SU-DHL-6 (cell line): ENCODE results near the gene CYP4F3.
"Not testable (repeated sequence)": the region's sequence is repeated elsewhere in the genome, so short reads cannot be mapped to it uniquely, and the experiment has no call there.

Experiments
- H2AFZ ChIP-seq: fragments of 200-600 bp; sonication (generic); 2 replicates; pipeline ENCODE4 v1.6.1; 2014; ENCODE audit warnings: low read depth, mild to moderate bottlenecking, moderate library complexity, mixed read lengths, antibody characterized with exemption, low read length; ENCODE audit not compliant: severe bottlenecking
- H3F3A ChIP-seq: fragments of 200-600 bp; shearing (Covaris generic); 2 replicates; pipeline ENCODE4 v1.6.0; 2016; ENCODE audit warnings: antibody characterized with exemption, mild to moderate bottlenecking; ENCODE audit not compliant: insufficient read depth
- H3K27ac ChIP-seq: fragments of 200-600 bp; sonication (generic); 2 replicates; pipeline ENCODE4 v1.5.1; 2016; ENCODE audit warnings: low read depth, mild to moderate bottlenecking, low read length, moderate library complexity, mixed read lengths
- H3K27me3 ChIP-seq: fragments of 200-600 bp; sonication (generic), shearing (Covaris generic); 2 replicates; pipeline ENCODE4 v1.6.0; 2014; ENCODE audit warnings: mild to moderate bottlenecking, low read length
- H3K36me3 ChIP-seq: fragments of 200-600 bp; sonication (generic); 2 replicates; pipeline ENCODE4 v1.6.1; 2014; ENCODE audit warnings: mild to moderate bottlenecking, low read length, mixed read lengths
- H3K4me2 ChIP-seq: fragments of 300-600, 200-600 bp; shearing (Covaris generic), sonication (generic); 2 replicates; pipeline ENCODE4 v1.6.0; 2014; ENCODE audit warnings: low read length, low read depth, mild to moderate bottlenecking; ENCODE audit not compliant: poor library complexity, severe bottlenecking
- H3K4me3 ChIP-seq: fragments of 200-600 bp; sonication (generic); 2 replicates; pipeline ENCODE4 v1.5.1; 2014; ENCODE audit warnings: antibody characterized with exemption, low read length, mild to moderate bottlenecking, mixed read lengths; ENCODE audit not compliant: insufficient read depth, poor library complexity, severe bottlenecking
- H3K79me2 ChIP-seq: fragments of 200-600 bp; sonication (generic); 2 replicates; pipeline ENCODE4 v1.6.1; 2014; ENCODE audit warnings: mild to moderate bottlenecking, low read length, moderate library complexity; ENCODE audit not compliant: insufficient read depth
- H3K9ac ChIP-seq: fragments of 200-600 bp; sonication (generic); 2 replicates; pipeline ENCODE4 v1.7.0; 2014; ENCODE audit warnings: mild to moderate bottlenecking, low read length
- H3K9me2 ChIP-seq: fragments of 200-600 bp; sonication (generic); replicated peaks from 2 replicates; pipeline ENCODE4 v1.6.1; 2014; ENCODE audit warnings: low read length; ENCODE audit not compliant: insufficient read depth
- H3K9me3 ChIP-seq: fragments of 200-600 bp; sonication (generic); 2 replicates; pipeline ENCODE4 v1.6.1; 2014; ENCODE audit warnings: low read length, mixed read lengths; ENCODE audit not compliant: insufficient read depth
- H4K20me1 ChIP-seq: fragments of 200-600 bp; sonication (generic); 2 replicates; pipeline ENCODE4 v1.6.1; 2014; ENCODE audit warnings: low read depth, mild to moderate bottlenecking, antibody characterized with exemption, low read length, moderate library complexity, mixed read lengths
- CTCF ChIP-seq: fragments of 200-600 bp; sonication (generic); IDR thresholded peaks from one replicate; pipeline ENCODE4 v1.5.1; 2017; ENCODE audit warnings: antibody characterized with exemption, mild to moderate bottlenecking, low read length, moderate library complexity; ENCODE audit not compliant: insufficient read depth, poor library complexity, severe bottlenecking
- EZH2phosphoT487 ChIP-seq: fragments of 200-600 bp; sonication (generic), shearing (Covaris generic); conservative IDR thresholded peaks from 2 replicates; pipeline ENCODE4 v1.6.1; 2018; ENCODE audit warnings: mild to moderate bottlenecking, antibody characterized with exemption, low read length, moderate library complexity, mixed read lengths

Gene CYP4F3, protein sequence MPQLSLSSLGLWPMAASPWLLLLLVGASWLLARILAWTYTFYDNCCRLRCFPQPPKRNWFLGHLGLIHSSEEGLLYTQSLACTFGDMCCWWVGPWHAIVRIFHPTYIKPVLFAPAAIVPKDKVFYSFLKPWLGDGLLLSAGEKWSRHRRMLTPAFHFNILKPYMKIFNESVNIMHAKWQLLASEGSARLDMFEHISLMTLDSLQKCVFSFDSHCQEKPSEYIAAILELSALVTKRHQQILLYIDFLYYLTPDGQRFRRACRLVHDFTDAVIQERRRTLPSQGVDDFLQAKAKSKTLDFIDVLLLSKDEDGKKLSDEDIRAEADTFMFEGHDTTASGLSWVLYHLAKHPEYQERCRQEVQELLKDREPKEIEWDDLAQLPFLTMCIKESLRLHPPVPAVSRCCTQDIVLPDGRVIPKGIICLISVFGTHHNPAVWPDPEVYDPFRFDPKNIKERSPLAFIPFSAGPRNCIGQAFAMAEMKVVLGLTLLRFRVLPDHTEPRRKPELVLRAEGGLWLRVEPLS

DNA sequence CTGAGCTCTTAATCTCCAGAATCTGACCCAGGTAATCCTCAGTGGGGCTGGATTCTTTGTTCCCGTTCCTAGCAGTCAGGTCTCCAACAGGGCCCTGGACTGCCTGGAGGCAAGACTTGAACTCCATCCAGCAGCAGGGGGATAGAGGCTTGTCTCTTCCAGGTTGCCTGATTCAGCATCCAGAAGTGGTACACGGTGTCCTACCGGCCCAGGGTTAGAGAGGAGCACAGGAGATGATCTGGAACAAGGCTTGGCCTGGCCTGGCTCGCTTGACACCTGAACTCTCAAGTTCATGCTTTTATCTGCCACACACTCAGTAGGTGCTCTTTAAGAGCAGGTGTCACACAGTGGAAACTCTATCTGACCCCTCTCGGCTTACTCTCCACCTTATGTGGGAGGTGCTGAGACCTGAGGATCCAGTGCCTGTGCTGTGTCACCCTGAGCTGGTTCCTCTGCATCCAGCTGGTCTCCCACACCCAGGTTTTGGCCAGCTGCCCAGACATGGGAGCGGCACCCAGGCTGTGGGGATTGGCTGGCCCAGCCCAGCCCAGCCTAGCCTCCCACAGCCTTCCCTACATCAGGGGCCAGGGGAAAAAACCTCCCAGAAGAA, at the start of gene CYP4F3:
Gene CYP4F3, plus strand, starts transcription at position 604 of the 610 bp plus-strand sequence. CDS start 519 bp downstream, outside the sequence.
- Histone ChIP-seq H4K20me1 (no peaks in the 10 kb centered on the region), H3K4me2 (no peak within 1 kb of the TSS), H3K9ac (no peak within 1 kb of the TSS), H2AFZ (no peak within 1 kb of the TSS), H3K36me3 (no peaks in the 10 kb centered on the region), H3K27me3 (no peaks in the 10 kb centered on the region), H3K79me2 (no peaks in the 10 kb centered on the region), H3K27ac (no peak within 1 kb of the TSS), H3F3A (no peaks in the 10 kb centered on the region), H3K9me3 (no peaks in the 10 kb centered on the region), H3K9me2 (no peaks in the 10 kb centered on the region), H3K4me3 (no peak within 1 kb of the TSS)
- TF ChIP-seq CTCF = no peak
- TF ChIP-seq EZH2phosphoT487 = no peak

DNA sequence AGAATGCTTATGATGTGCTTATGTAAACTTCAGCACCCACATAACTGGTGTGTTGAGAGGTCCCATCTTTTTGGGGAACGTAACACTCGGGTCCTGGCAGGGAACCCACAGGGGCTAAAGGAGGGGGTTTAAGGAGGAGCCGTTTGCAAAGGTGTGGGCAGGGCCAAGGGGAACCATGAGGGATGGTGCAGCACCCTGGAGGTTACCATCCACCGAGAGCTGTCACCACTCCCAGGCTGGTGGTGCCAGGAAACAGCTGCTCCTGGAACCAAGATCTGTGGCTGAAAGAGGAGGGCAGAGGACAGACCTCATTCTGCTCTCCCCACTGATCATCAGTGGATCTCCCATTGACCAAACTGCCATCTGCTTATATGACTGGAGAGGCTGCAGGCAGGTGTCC, 48.9 kb upstream of the CYP4F3 start:
- no peaks in the 10 kb centered on the region for H4K20me1 ChIP-seq
- no peak overlapping the region for H3K9ac ChIP-seq
- no peak overlapping the region for H2AFZ ChIP-seq
- H3K36me3 ChIP-seq = no peaks in the 10 kb centered on the region
- no peaks in the 10 kb centered on the region for H3F3A ChIP-seq
- no peaks in the 10 kb centered on the region for H3K27me3 ChIP-seq
- no peaks in the 10 kb centered on the region for H3K9me3 ChIP-seq
- no peak overlapping the region for H3K27ac ChIP-seq
- TF ChIP-seq EZH2phosphoT487 = no peak
- TF ChIP-seq CTCF = no peak
- H3K4me3 ChIP-seq = no peak overlapping the region
- H3K9me2 ChIP-seq = no peaks in the 10 kb centered on the region
- H3K4me2 ChIP-seq = no peak overlapping the region
- no peaks in the 10 kb centered on the region for H3K79me2 ChIP-seq

DNA sequence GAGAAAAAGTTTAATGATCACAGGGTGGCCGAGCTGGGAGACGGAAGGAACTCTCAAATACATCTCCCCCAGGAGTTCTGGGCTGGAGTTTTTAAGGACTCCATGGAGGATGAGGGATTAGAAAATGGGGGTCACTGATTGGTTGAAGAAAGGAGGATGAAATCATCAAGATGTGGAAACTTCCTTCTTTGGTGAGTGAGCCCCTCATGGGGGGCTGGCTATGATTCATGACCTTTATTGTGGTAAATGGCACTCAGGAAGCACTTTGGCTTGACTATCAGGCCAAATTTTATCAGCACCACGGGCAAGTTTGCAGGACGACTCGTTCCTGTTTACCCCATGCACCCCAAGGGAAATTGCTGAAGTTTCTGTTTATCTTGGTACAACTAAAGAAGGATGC, 48.2 kb upstream of the CYP4F3 start:
- H3F3A ChIP-seq, H3K27me3 ChIP-seq, H4K20me1 ChIP-seq, H3K36me3 ChIP-seq, H3K4me2 ChIP-seq, H3K9ac ChIP-seq, H2AFZ ChIP-seq, H3K4me3 ChIP-seq, H3K9me3 ChIP-seq, H3K79me2 ChIP-seq, H3K27ac ChIP-seq, H3K9me2 ChIP-seq: not testable (repeated sequence)

GRCh38 chr19:15593766-15594165, 46.9 kb upstream of the CYP4F3 start:
- not testable (repeated sequence) for H3K79me2 ChIP-seq, H3K27me3 ChIP-seq, H2AFZ ChIP-seq, H3K9me2 ChIP-seq, H3K36me3 ChIP-seq, H3K27ac ChIP-seq, H3K4me2 ChIP-seq, H4K20me1 ChIP-seq, H3K9me3 ChIP-seq, H3K4me3 ChIP-seq, H3K9ac ChIP-seq, H3F3A ChIP-seq
